Measurements from ENCODE around the gene EPPIN.
"Not testable (repeated sequence)": the region's sequence is repeated elsewhere in the genome, so short reads cannot be mapped to it uniquely, and the experiment has no call there.

Gene EPPIN

DNA sequence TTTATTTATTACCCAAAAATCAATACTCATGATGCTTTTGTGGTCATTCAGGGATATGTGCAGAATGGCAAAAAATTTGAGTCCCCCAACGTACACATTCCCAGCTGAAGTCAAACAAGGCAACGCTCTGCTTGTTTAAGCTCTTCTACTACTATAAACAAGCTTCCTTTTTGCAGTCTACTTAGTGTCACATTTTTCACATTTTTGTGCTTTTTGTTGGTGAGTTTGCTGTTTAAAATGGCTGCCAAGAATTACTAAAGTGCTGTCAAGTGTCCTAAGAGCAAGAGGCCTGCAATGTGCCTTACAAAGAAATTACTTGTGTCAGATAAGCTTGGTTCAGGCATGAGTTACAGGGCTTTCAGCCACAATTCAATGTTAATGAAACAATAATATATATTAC, 29.8 kb upstream of the EPPIN start:
- H3K27me3 ChIP-seq (ENCODE audit: low read depth, low read length): no peaks in the 10 kb centered on the region
- H3K36me3 ChIP-seq (ENCODE audit: control insufficient read depth in 1 of 2, insufficient read depth in 2 of 2, low read length in 2 of 2): no peaks in the 10 kb centered on the region
- H3K4me3 ChIP-seq (ENCODE audit: low read depth in 1 of 2, low read length in 2 of 2): no peak overlapping the region
- H3K9me3 ChIP-seq (ENCODE audit: control insufficient read depth in 1 of 2, low read length in 2 of 2): no peaks in the 10 kb centered on the region
- no peak overlapping the region for H3K27ac ChIP-seq (ENCODE audit: low read length)
- H3K4me1 ChIP-seq (ENCODE audit: control insufficient read depth in 1 of 2, insufficient read depth in 2 of 2, low read length in 2 of 2): no peaks in the 10 kb centered on the region

DNA sequence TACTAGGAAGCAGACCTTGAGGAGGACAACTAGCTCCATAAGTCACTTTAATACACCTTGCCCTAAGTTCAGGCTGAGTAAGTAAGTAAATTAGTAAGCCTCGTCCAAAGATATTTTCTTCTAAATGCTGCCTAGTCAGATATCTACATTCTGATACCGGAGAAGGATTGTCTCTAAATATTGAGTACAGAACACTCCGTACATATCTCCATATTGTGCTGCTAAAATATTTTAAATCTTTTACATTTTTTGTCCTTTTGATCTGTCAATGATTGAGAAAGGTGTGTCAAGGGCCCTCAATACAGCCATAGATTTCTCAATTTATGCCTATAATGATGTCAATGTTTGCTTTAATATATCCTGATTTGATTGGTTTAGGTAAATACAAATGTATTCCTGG, 28.7 kb upstream of the EPPIN start:
- no peak overlapping the region for H3K27ac ChIP-seq (ENCODE audit: low read length)
- no peaks in the 10 kb centered on the region for H3K9me3 ChIP-seq (ENCODE audit: control insufficient read depth in 1 of 2, low read length in 2 of 2)
- no peaks in the 10 kb centered on the region for H3K36me3 ChIP-seq (ENCODE audit: control insufficient read depth in 1 of 2, insufficient read depth in 2 of 2, low read length in 2 of 2)
- no peak overlapping the region for H3K4me3 ChIP-seq (ENCODE audit: low read depth in 1 of 2, low read length in 2 of 2)
- no peaks in the 10 kb centered on the region for H3K4me1 ChIP-seq (ENCODE audit: control insufficient read depth in 1 of 2, insufficient read depth in 2 of 2, low read length in 2 of 2)
- no peaks in the 10 kb centered on the region for H3K27me3 ChIP-seq (ENCODE audit: low read depth, low read length)

DNA sequence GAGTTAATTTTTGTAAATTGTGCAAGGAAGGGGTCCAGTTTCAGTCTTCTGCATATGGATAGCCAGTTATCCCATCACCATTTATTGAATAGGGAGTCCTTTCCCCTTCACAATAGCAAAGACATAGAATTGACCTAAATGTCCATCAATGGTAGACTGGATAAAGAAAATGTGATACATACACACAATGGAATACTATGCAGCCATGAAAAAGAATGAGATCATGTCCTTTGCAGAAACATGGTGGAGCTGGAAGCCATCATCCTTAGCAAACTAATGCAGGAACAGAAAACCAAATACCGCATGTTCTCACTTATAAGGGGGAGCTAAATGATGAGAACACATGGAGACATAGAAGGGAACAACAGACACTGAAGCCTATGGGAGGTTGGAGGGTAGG, 22.4 kb upstream of the EPPIN start:
- not testable (repeated sequence) for H3K36me3 ChIP-seq (ENCODE audit: control insufficient read depth in 1 of 2, insufficient read depth in 2 of 2, low read length in 2 of 2); H3K9me3 ChIP-seq (ENCODE audit: control insufficient read depth in 1 of 2, low read length in 2 of 2); H3K27ac ChIP-seq (ENCODE audit: low read length); H3K4me1 ChIP-seq (ENCODE audit: control insufficient read depth in 1 of 2, insufficient read depth in 2 of 2, low read length in 2 of 2); H3K4me3 ChIP-seq (ENCODE audit: low read depth in 1 of 2, low read length in 2 of 2); H3K27me3 ChIP-seq (ENCODE audit: low read depth, low read length)

DNA sequence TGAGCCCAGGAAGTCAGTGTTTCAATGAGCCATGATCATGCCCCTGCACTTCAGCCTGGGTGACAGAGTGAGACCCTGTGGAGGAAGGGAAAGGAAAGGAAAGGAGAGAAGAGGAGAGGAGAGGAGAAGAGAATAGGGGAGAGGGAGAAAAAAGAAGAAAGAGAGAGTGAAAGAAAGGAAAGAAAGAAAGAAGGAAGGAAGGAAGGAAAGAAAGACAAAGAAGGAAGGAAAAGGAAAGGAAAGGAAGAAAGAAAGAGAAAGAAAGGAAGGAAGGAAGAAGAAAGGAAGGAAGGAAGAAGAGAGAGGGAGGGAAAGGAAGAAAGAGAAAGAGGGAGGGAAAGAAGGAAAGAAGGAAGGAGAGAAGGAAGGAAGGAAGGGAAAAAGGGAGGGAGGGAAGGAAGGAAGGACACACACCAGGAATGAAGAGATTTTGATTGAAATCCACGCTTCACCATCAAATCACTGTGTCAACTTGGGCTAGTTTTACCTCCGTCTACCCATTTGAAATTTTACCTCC, 17.6 kb upstream of the EPPIN start:
- Histone ChIP-seq H3K9me3 (ENCODE audit: control insufficient read depth in 1 of 2, low read length in 2 of 2) (no peaks in the 10 kb centered on the region), H3K27me3 (ENCODE audit: low read depth, low read length) (no peaks in the 10 kb centered on the region), H3K36me3 (ENCODE audit: control insufficient read depth in 1 of 2, insufficient read depth in 2 of 2, low read length in 2 of 2) (no peaks in the 10 kb centered on the region), H3K4me3 (ENCODE audit: low read depth in 1 of 2, low read length in 2 of 2) (no peak overlapping the region), H3K27ac (ENCODE audit: low read length) (no peak overlapping the region), H3K4me1 (ENCODE audit: control insufficient read depth in 1 of 2, insufficient read depth in 2 of 2, low read length in 2 of 2) (no peaks in the 10 kb centered on the region)

DNA sequence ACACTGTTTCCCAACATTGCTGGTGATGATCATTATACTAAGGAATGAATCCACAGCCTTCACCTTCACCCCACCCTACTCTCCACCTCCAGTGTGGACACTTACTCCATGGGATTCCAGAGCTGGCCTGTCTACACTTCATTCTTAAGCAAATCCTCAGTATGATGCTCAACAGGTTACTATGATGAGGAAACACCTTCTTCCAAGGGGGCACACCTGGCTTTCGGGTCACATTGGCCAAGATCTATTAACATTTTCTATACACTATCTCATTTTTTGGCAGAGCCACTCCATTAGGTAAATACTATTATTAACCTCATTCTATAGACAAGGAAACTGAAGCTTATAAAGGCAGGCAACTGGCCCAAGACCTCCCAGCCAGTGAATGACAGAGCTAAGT, 8.0 kb upstream of the EPPIN start:
- Histone ChIP-seq H3K4me1 (ENCODE audit: control insufficient read depth in 1 of 2, insufficient read depth in 2 of 2, low read length in 2 of 2) (no peaks in the 10 kb centered on the region), H3K36me3 (ENCODE audit: control insufficient read depth in 1 of 2, insufficient read depth in 2 of 2, low read length in 2 of 2) (no peaks in the 10 kb centered on the region), H3K4me3 (ENCODE audit: low read depth in 1 of 2, low read length in 2 of 2) (no peak overlapping the region), H3K27ac (ENCODE audit: low read length) (no peak overlapping the region), H3K9me3 (ENCODE audit: control insufficient read depth in 1 of 2, low read length in 2 of 2) (no peaks in the 10 kb centered on the region), H3K27me3 (ENCODE audit: low read depth, low read length) (no peaks in the 10 kb centered on the region)

DNA sequence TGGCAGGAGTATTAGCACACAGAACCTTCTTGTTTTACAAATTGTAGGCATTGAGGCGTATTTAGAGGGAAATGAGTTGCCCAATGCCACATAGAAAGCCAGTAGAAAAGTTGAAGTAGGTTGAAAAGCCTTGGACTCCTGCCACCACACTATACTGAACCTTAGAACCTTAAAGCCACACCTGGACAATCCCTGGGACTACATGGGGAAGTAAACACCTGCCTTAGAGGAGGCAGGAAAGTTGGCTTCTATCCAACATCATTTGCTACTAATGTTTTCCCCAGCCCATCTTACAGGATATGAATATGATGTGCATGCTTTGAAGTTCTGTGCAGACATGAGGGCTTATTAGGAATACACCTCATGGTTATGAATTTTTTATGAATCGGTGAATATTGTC, 5.3 kb upstream of the EPPIN start:
- H3K27me3 ChIP-seq (ENCODE audit: low read depth, low read length): no peaks in the 10 kb centered on the region
- no peaks in the 10 kb centered on the region for H3K9me3 ChIP-seq (ENCODE audit: control insufficient read depth in 1 of 2, low read length in 2 of 2)
- no peaks in the 10 kb centered on the region for H3K4me1 ChIP-seq (ENCODE audit: control insufficient read depth in 1 of 2, insufficient read depth in 2 of 2, low read length in 2 of 2)
- H3K4me3 ChIP-seq (ENCODE audit: low read depth in 1 of 2, low read length in 2 of 2): no peak overlapping the region
- no peak overlapping the region for H3K27ac ChIP-seq (ENCODE audit: low read length)
- H3K36me3 ChIP-seq (ENCODE audit: control insufficient read depth in 1 of 2, insufficient read depth in 2 of 2, low read length in 2 of 2): no peaks in the 10 kb centered on the region

DNA sequence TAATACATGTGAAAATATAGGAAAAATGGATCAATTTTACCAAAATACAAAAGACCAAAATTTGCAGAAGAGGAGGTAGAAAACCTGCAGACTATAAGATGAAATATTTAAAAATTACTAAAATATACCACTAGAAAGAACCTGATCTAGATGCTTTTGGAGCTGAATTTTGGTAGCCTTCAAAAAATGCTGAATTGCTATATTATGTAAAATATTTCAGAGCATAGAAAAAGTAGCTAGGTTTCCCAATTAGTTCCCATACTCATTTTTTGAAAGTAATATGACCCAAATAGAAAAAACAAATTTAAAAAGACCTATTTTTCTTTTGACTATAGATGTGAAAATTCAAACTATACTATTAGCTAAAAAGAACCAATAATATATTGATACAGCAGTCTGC, 3.6 kb upstream of the EPPIN start:
- Histone ChIP-seq H3K4me1 (ENCODE audit: control insufficient read depth in 1 of 2, insufficient read depth in 2 of 2, low read length in 2 of 2) (no peaks in the 10 kb centered on the region), H3K27ac (ENCODE audit: low read length) (no peak overlapping the region), H3K27me3 (ENCODE audit: low read depth, low read length) (no peaks in the 10 kb centered on the region), H3K4me3 (ENCODE audit: low read depth in 1 of 2, low read length in 2 of 2) (no peak overlapping the region), H3K36me3 (ENCODE audit: control insufficient read depth in 1 of 2, insufficient read depth in 2 of 2, low read length in 2 of 2) (no peaks in the 10 kb centered on the region), H3K9me3 (ENCODE audit: control insufficient read depth in 1 of 2, low read length in 2 of 2) (no peaks in the 10 kb centered on the region)

DNA sequence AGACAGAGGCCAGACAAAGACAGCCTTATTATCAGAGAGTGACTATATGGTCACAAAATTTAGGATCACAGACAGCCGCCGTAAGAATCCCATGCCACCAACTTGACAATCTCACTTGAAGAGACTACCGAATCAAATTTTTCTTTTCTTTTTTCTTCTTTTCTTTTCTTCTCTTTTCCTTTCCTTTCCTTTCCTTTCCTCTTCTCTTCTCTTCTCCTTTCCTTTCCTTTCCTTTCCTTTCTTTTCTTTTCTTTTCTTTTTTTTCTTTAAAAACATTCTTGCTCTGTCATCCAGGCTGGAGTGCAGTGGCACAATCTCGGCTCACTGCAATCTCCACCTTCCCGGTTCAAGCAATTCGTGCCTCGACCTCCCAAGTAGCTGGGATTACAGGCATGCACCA, 1.2 kb upstream of the EPPIN start:
- no peak overlapping the region for H3K4me3 ChIP-seq (ENCODE audit: low read depth in 1 of 2, low read length in 2 of 2)
- no peaks in the 10 kb centered on the region for H3K4me1 ChIP-seq (ENCODE audit: control insufficient read depth in 1 of 2, insufficient read depth in 2 of 2, low read length in 2 of 2)
- no peaks in the 10 kb centered on the region for H3K36me3 ChIP-seq (ENCODE audit: control insufficient read depth in 1 of 2, insufficient read depth in 2 of 2, low read length in 2 of 2)
- no peaks in the 10 kb centered on the region for H3K27me3 ChIP-seq (ENCODE audit: low read depth, low read length)
- H3K27ac ChIP-seq (ENCODE audit: low read length): no peak overlapping the region
- H3K9me3 ChIP-seq (ENCODE audit: control insufficient read depth in 1 of 2, low read length in 2 of 2): no peaks in the 10 kb centered on the region

DNA sequence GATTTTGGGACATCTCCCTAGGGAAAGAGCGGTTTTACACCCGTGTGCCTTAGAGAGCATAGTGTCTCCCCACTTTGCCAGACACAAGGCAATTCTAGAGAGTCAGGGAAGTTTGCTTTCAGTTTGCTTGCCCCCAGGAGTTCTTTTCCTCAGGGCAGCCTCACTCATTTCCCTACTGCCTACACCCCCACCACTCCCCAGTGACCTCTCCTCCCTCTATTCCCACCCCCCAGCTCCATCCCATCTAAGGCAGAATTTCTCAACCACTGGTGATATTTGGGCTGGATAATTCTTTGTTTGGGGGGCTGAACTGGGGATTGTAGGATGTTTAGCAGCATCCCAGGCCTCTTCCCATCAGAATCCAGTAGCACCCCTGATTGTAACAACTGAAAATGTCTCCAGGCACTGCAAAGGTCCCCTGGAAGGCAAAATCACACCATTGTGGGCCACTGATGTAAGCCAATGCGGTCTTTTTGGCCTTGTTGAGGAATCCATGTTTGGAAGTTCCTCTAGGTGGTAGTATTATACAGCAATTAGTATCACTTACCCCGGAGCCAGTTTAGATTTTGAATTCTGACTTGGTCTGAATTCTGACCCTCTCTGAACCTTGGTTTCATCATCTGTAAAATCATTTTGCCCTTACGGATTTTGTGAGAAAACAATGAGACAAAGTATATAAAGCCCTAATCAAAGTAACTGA, 1.3 kb downstream of the EPPIN start:
- H3K4me3 ChIP-seq (ENCODE audit: low read depth in 1 of 2, low read length in 2 of 2): no peak overlapping the region
- no peak overlapping the region for H3K27ac ChIP-seq (ENCODE audit: low read length)
- H3K27me3 ChIP-seq (ENCODE audit: low read depth, low read length): no peaks in the 10 kb centered on the region
- H3K4me1 ChIP-seq (ENCODE audit: control insufficient read depth in 1 of 2, insufficient read depth in 2 of 2, low read length in 2 of 2): no peaks in the 10 kb centered on the region
- H3K36me3 ChIP-seq (ENCODE audit: control insufficient read depth in 1 of 2, insufficient read depth in 2 of 2, low read length in 2 of 2): no peaks in the 10 kb centered on the region
- no peaks in the 10 kb centered on the region for H3K9me3 ChIP-seq (ENCODE audit: control insufficient read depth in 1 of 2, low read length in 2 of 2)

DNA sequence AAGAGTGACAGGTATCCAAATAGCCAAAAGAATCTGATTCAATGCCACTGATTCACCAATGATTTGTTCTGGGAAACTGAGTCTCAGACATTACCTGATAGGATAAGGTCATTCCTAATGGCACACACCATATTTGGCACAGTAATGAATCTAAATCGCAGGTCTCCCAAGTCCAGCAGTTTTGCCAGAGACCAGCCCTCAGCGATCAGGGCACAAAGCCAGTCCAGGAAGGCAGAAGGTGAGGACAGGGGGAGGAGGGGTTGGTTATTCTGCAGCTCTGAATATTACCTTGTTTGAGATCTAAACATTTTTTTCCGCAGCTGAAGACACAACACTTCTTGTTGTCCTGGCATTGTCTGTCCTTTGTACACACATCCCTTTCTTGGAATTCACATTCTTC, 1.9 kb downstream of the EPPIN start:
- H3K4me3 ChIP-seq (ENCODE audit: low read depth in 1 of 2, low read length in 2 of 2): no peak overlapping the region
- no peak overlapping the region for H3K27ac ChIP-seq (ENCODE audit: low read length)
- no peaks in the 10 kb centered on the region for H3K36me3 ChIP-seq (ENCODE audit: control insufficient read depth in 1 of 2, insufficient read depth in 2 of 2, low read length in 2 of 2)
- H3K9me3 ChIP-seq (ENCODE audit: control insufficient read depth in 1 of 2, low read length in 2 of 2): no peaks in the 10 kb centered on the region
- H3K4me1 ChIP-seq (ENCODE audit: control insufficient read depth in 1 of 2, insufficient read depth in 2 of 2, low read length in 2 of 2): no peaks in the 10 kb centered on the region
- H3K27me3 ChIP-seq (ENCODE audit: low read depth, low read length): no peaks in the 10 kb centered on the region

DNA sequence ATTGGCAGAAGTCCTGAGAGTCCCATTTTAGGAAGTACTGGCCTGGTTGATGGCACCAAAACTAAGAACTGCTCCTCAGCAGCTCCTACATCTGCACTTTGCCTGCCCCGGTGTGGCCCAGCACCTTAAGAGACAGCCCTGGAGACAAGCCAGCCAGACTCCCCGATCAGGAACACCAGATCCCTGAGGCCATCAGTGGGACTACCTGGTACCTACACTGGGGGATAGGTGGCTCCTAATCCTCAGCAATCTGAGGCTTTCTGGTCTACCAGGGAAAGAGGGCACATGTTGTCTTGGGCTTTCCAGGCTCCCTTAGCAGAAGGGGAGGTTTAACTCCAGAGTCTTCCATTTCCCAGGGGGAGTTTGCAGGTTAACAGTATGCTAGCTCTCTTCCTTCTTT, 7.8 kb downstream of the EPPIN start, which contains the start of gene WFDC6:
Gene WFDC6 (minus strand): TSS at position 101 of the 400 bp plus-strand sequence. CDS start 75 bp downstream, at position 26.
- Histone ChIP-seq H3K36me3 (ENCODE audit: control insufficient read depth in 1 of 2, insufficient read depth in 2 of 2, low read length in 2 of 2) (no peaks in the 10 kb centered on the region), H3K9me3 (ENCODE audit: control insufficient read depth in 1 of 2, low read length in 2 of 2) (no peaks in the 10 kb centered on the region), H3K27me3 (ENCODE audit: low read depth, low read length) (no peaks in the 10 kb centered on the region), H3K4me3 (ENCODE audit: low read depth in 1 of 2, low read length in 2 of 2) (no peak within 1 kb of the TSS), H3K27ac (ENCODE audit: low read length) (no peak within 1 kb of the TSS), H3K4me1 (ENCODE audit: control insufficient read depth in 1 of 2, insufficient read depth in 2 of 2, low read length in 2 of 2) (no peaks in the 10 kb centered on the region)

DNA sequence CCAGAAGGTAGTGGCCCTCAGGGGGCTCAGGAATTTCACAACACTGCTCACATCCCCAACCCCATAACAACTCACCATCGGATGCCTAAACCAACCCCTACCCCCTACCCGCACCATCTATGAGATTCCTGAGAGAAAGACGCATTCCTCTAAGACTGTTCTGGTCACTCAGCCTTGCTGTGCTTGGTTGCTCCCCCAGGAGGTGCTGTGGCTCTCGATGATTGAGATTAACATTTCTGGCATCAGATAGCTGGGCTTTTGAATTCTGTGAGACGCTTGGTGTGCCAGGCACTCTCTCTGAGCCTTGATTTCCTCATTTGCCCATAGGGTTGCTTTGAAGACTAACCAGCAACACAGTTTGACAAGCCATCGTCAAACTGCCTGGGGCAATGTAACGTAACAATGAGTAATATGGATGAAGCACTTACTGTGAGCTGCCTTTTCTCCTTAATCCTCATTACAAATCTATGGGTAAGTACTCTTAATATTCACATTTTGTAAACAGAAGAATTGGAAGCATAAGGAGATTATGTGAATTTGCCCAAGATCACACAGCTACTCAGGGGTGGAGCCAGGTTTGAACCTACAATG, 8.9 kb downstream of the EPPIN start:
- no peaks in the 10 kb centered on the region for H3K27me3 ChIP-seq (ENCODE audit: low read depth, low read length)
- no peaks in the 10 kb centered on the region for H3K36me3 ChIP-seq (ENCODE audit: control insufficient read depth in 1 of 2, insufficient read depth in 2 of 2, low read length in 2 of 2)
- no peaks in the 10 kb centered on the region for H3K9me3 ChIP-seq (ENCODE audit: control insufficient read depth in 1 of 2, low read length in 2 of 2)
- no peak overlapping the region for H3K27ac ChIP-seq (ENCODE audit: low read length)
- no peak overlapping the region for H3K4me3 ChIP-seq (ENCODE audit: low read depth in 1 of 2, low read length in 2 of 2)
- H3K4me1 ChIP-seq (ENCODE audit: control insufficient read depth in 1 of 2, insufficient read depth in 2 of 2, low read length in 2 of 2): no peaks in the 10 kb centered on the region

Data from muscle layer of duodenum (tissue), 2 donors.